ENCODE measurements around the gene TRIM41. TPM values are rescaled to one million over a fixed set of nuclear protein-coding genes. Genes with fewer than 3 reads are reported as not detected.
A peak's percentile ranks its signal among the peaks of the same experiment; 100 is the strongest.

The TRIM41 gene
- total and polyA plus RNA-seq, 9 of the 15 experiments (the other 6 are each of a cell fraction or from before 2014, with no cell fraction given): 1.8 to 47.6 (median 20.9) TPM

GRCh38 chr5:181246276-181247049 is 23.4 kb downstream of the TRIM41 start (continued):
- TF ChIP-seq BACH1 (tag; IDR thresholded peaks at IDR 0.05) (no peak), ELF1 (tag; IDR thresholded peaks at IDR 0.05) (peak; percentile 86), RCOR1 (IDR thresholded peaks at IDR 0.05; ENCODE audit: borderline replicate concordance in 1 of 2, low read depth in 2 of 2, low read length in 2 of 2) (peak in 1 of 2 experiments; percentile 17; a peak in 1 of 4 replicates), DNMT1 (IDR thresholded peaks at IDR 0.05) (no peak), TCF15 (CRISPR knock-in tag; IDR thresholded peaks at IDR 0.05) (no peak), HCFC1 (IDR thresholded peaks at IDR 0.05; ENCODE audit: low read depth, low read length) (no peak; the same call in none of the 2 replicates), SMAD1 (IDR thresholded peaks at IDR 0.05; ENCODE audit: low read depth, low read length, partially characterized antibody) (peak; percentile 70), OTX1 (CRISPR knock-in tag; IDR thresholded peaks at IDR 0.05) (no peak), FOXM1 (IDR thresholded peaks at IDR 0.05; ENCODE audit: low read depth) (no peak), FOXM1 (CRISPR knock-in tag; IDR thresholded peaks at IDR 0.05; ENCODE audit: low read depth) (no peak), ZSCAN32 (CRISPR knock-in tag; IDR thresholded peaks at IDR 0.05) (no peak), CBFA2T3 (IDR thresholded peaks at IDR 0.05) (no peak), KLF1 (tag; IDR thresholded peaks at IDR 0.05) (no peak), ZNF263 (CRISPR knock-in tag; IDR thresholded peaks at IDR 0.05; ENCODE audit: borderline replicate concordance) (no peak), NR0B1 (IDR thresholded peaks at IDR 0.05; ENCODE audit: partially characterized antibody) (no peak), ZNF780A (CRISPR knock-in tag; IDR thresholded peaks at IDR 0.05) (no peak), RHOXF2B (CRISPR knock-in tag; conservative IDR thresholded peaks at IDR 0.05) (no peak), POLR3A (IDR thresholded peaks at IDR 0.05; ENCODE audit: borderline replicate concordance, extremely low read depth, insufficient read depth, insufficient read length) (no peak), CBX5 (IDR thresholded peaks at IDR 0.05; ENCODE audit: borderline replicate concordance, low read depth) (no peak), KLF13 (tag; IDR thresholded peaks at IDR 0.05; ENCODE audit: borderline replicate concordance, low read depth) (peak; percentile 22; the same call in 1 of the 2 replicates), HDGF (IDR thresholded peaks at IDR 0.05) (no peak), HDAC1 (IDR thresholded peaks at IDR 0.05) (no peak), MBD2 (IDR thresholded peaks at IDR 0.05; ENCODE audit: borderline replicate concordance, low read depth) (0 out of 2 replicates have a peak, but pooled peaks have one; percentile 38), CGGBP1 (CRISPR knock-in tag; IDR thresholded peaks at IDR 0.05) (no peak), TEAD2 (tag; IDR thresholded peaks at IDR 0.05) (no peak), PKNOX1 (IDR thresholded peaks at IDR 0.05) (no peak), TAL1 (IDR thresholded peaks at IDR 0.05) (no peak), ZNF511 (CRISPR knock-in tag; IDR thresholded peaks at IDR 0.05) (no peak)

All from K562 (cell line).